Brain microvascular endothelial cell (primary cell): Measurements from ENCODE around the gene TMPRSS5.
"Not testable (repeated sequence)": the region's sequence is repeated elsewhere in the genome, so short reads cannot be mapped to it uniquely, and the experiment has no call there.

ENCODE experiments used
- DNase-seq: peaks from one replicate; pipeline ENCODE4 v3.0.0-alpha.2; 2020
- H3K27ac ChIP-seq: fragments of 250-450 bp; sonication (Bioruptor Pico); 2 replicates; pipeline ENCODE4 v1.5.1; 2020; ENCODE audit warnings: mild to moderate bottlenecking, moderate library complexity
- H3K27me3 ChIP-seq: fragments of 250-450 bp; sonication (Bioruptor Pico); replicated peaks from 2 replicates; pipeline ENCODE4 v1.5.1; 2020; ENCODE audit warnings: mild to moderate bottlenecking
- H3K36me3 ChIP-seq: fragments of 250-450 bp; sonication (Bioruptor Pico); replicated peaks from 2 replicates; pipeline ENCODE4 v1.5.1; 2020; ENCODE audit warnings: mild to moderate bottlenecking
- H3K4me3 ChIP-seq: 2 replicates; pipeline ENCODE4 v1.5.1; 2011; ENCODE audit warnings: low read depth, mild to moderate bottlenecking, control low read depth, low read length, moderate library complexity
- in situ Hi-C: cut with HindIII; loops from 2 replicates; pipeline ENCODE4 v1.10.0; 2017; ENCODE audit warnings: low sequenced_read_pairs, low pct_ligation_motif_present
- TF ChIP-seq, protein P1 (sequence below): IDR thresholded peaks from 2 replicates; pipeline ENCODE4 v1.5.1; 2011; ENCODE audit warnings: low read depth, mild to moderate bottlenecking, moderate library complexity, low read length, control low read depth, inconsistent platforms; ENCODE audit errors: missing control alignments

TMPRSS5 gene

DNA sequence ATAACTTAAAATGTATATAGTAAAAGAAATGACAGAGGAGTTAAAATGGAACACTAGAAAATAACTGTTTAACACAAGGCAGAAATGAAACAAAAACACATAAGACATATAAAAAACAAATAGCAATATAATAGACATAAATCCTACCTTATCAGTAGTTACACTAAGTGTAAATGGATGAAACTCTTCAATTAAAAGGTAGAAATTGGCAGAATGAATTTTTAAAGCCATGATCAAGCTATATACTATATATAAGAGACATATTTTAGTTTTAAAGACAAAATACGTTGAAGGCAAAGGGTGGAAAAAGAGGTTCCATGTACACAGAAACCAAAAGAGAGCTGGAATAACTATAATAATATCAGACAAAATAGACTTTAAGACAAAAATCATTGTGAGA lies 4.9 kb upstream of the TMPRSS5 start:
- TF ChIP-seq, protein P1, sequence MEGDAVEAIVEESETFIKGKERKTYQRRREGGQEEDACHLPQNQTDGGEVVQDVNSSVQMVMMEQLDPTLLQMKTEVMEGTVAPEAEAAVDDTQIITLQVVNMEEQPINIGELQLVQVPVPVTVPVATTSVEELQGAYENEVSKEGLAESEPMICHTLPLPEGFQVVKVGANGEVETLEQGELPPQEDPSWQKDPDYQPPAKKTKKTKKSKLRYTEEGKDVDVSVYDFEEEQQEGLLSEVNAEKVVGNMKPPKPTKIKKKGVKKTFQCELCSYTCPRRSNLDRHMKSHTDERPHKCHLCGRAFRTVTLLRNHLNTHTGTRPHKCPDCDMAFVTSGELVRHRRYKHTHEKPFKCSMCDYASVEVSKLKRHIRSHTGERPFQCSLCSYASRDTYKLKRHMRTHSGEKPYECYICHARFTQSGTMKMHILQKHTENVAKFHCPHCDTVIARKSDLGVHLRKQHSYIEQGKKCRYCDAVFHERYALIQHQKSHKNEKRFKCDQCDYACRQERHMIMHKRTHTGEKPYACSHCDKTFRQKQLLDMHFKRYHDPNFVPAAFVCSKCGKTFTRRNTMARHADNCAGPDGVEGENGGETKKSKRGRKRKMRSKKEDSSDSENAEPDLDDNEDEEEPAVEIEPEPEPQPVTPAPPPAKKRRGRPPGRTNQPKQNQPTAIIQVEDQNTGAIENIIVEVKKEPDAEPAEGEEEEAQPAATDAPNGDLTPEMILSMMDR: no peak
- H3K4me3 ChIP-seq: no peak overlapping the region
- no peak for DNase-seq
- in situ Hi-C loops: no loop called here
- H3K27ac ChIP-seq: no peak overlapping the region
- H3K27me3 ChIP-seq: no peaks in the 10 kb centered on the region
- H3K36me3 ChIP-seq: no peaks in the 10 kb centered on the region

DNA sequence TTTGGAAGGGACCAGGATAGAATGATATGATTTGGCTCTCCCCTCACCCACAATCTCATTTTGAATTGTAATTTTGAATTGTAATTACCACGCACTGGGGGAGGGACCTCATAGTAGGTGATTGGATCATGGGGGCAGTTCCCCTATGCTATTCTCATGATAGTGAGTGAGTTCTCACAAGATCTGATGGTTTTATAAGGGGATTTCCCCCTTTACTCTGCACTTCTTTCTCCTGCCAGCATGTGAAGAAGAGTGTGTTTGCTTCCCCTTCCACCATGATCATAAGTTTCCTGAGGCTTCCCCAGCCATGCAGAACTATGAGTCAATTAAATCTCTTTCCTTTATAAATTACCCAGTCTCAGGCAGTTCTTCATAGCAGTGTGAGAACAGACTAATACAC lies 2.6 kb downstream of the TMPRSS5 start:
- H3K27ac ChIP-seq, H3K36me3 ChIP-seq, H3K27me3 ChIP-seq, in situ Hi-C loops, H3K4me3 ChIP-seq, DNase-seq: not testable (repeated sequence)

DNA sequence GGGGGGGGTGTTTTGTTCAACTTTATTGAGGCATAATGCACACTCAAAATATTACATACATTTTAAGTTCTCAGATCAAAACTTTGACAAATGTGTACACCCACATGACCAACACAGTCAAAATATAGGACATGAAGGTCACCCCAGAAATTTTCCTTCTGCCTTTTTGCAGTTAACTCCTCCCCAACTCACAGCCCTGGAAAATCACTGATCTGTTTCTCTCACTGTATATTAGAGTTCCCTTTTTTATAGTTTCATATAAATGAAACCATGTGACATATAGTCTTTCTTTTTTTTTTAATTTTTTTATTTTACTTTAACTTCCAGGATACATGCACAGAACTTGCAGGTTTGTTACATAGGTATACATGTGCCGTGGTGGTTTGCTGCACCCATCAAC lies 4.6 kb downstream of the TMPRSS5 start:
- Histone ChIP-seq H3K36me3 (no peaks in the 10 kb centered on the region), H3K27ac (no peak overlapping the region), H3K4me3 (no peak overlapping the region), H3K27me3 (no peaks in the 10 kb centered on the region)
- DNase-seq: no peak
- in situ Hi-C loops: no loop called here
- TF ChIP-seq, protein P1: no peak

DNA sequence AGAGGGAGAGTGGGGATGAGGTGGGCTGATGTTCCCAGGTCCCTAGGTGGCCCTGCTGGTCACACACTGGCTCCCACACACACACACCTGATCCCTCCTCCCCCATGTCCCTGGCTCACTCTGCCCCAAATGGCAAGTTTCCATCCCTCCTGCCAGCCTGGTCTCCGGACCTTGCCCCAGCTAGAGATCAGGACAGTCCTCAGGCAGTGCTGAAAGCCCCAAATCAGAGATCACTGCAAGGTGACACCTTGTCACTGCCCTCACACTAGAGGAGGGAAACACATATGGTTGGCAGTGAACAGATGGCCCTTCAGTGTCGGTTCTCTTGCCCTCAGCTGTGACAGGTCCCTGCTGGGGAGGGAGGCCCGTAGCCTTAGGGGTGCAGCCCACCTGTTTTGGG lies 7.6 kb downstream of the TMPRSS5 start:
- H3K4me3 ChIP-seq: no peak overlapping the region
- TF ChIP-seq, protein P1: no peak
- H3K27ac ChIP-seq: no peak overlapping the region
- in situ Hi-C loops: no loop called here
- no peaks in the 10 kb centered on the region for H3K36me3 ChIP-seq
- H3K27me3 ChIP-seq: no peaks in the 10 kb centered on the region
- DNase-seq: no peak

DNA sequence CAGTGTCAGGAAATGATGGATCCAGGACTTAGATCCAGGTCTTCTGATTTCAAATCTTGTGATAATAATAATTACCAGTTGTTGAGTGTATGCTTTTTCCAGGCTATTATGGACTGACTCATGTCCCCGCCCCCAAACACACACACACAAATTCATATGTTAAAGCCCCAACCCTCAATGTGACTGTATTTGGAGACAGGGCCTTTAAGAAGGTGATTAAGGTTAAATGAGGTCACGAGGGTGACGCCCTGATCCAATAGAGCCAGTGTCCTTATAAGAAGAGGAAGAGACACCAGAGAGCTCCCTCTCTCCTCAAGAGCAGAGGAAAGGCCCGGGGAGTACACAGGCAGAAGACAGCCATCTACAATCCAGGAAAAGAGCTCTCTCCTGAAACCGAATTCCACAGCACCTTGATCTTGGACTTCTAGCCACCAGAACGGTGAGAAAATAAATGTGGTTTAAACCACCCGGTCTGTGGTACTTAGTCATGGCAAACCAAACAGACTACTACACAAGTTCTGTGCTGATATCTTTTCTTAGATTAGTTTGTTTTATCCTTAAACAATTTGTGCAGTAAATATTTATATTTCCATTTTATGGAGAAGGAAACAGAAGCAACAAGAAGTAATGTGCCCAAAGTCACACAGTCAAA lies 8.2 kb downstream of the TMPRSS5 start:
- Histone ChIP-seq H3K27ac (no peak overlapping the region), H3K4me3 (no peak overlapping the region), H3K36me3 (no peaks in the 10 kb centered on the region), H3K27me3 (no peaks in the 10 kb centered on the region)
- TF ChIP-seq, protein P1: no peak
- DNase-seq: no peak
- in situ Hi-C loops: no loop called here

- in situ Hi-C loops: no loop called here
- Histone ChIP-seq H3K36me3 (no peaks in the 10 kb centered on the region), H3K27me3 (no peaks in the 10 kb centered on the region), H3K4me3 (no peak overlapping the region), H3K27ac (no peak overlapping the region)
- TF ChIP-seq, protein P1: no peak
- DNase-seq: no peak
Observed at GRCh38 chr11:113697111-113697510, 9.0 kb downstream of the TMPRSS5 start.
